ENCODE results near the gene ATRNL1.
"Not testable (repeated sequence)": the region's sequence is repeated elsewhere in the genome, so short reads cannot be mapped to it uniquely, and the experiment has no call there.

GRCh38 chr10:115828182-115828581 lies 735.0 kb downstream of the ATRNL1 start:
- not testable (repeated sequence) for TF ChIP-seq CTCF, POLR2A (IDR thresholded peaks at IDR 0.05)
